A549 (cell line): ENCODE results near the gene PDXK. TPM values are rescaled to one million over a fixed set of nuclear protein-coding genes. Genes with fewer than 3 reads are reported as not detected.

ENCODE experiments used
- ATAC-seq, 2 experiments: fragments of 200-7000 bp in 1 of 2; fragments of >200 bp in 1 of 2; cut with Nextera tagmentation in 1 of 2; cut with Tn5 transposase in 1 of 2; 3 replicates each; pipeline versions ENCODE4 v1.8.0 to v1.9.1; 2018 to 2020; ENCODE audit warnings: mild to moderate bottlenecking in 1 of 2, moderate library complexity in 1 of 2
- CTCF ChIA-PET: fragments of 300-600 bp; sonication (Branson Sonifier 250); formaldehyde crosslinking; extraction: SDS; loops from one replicate; lab custom pipeline; 2021; ENCODE audit warnings: antibody characterized with exemption, inconsistent platforms; lab: Yijun Ruan, JAX
- POLR2A ChIA-PET: fragments of 350-600 bp; formaldehyde crosslinking; extraction: SDS; loops from one replicate; lab custom pipeline; 2021; ENCODE audit warnings: antibody characterized with exemption, inconsistent platforms; lab: Yijun Ruan, JAX
- DNase-seq, 2 experiments: peaks; one replicate each; pipeline versions ENCODE4 v3.0.0 to v3.0.0-alpha.2; 2011 to 2016; ENCODE audit warnings: low read depth in 1 of 2, low spot score in 1 of 2
- FAIRE-seq: peaks from 2 replicates; lab custom pipeline; 2011; peaks lifted over from hg19 to GRCh38; lab: Jason Lieb, UNC
- H3K27ac ChIP-seq, 2 experiments: fragments of >200 bp; sonication (Bioruptor Twin); formaldehyde crosslinking; 3 replicates each; pipeline ENCODE4 v1.5.1; 2016 to 2017
- H3K4me1 ChIP-seq: fragments of >200 bp; sonication (Bioruptor Twin); formaldehyde crosslinking; 3 replicates; pipeline ENCODE4 v1.6.1; 2016
- H3K4me2 ChIP-seq: fragments of >200 bp; sonication (Bioruptor Twin); formaldehyde crosslinking; 3 replicates; pipeline ENCODE4 v1.6.1; 2016
- H3K4me3 ChIP-seq: fragments of >200 bp; sonication (Bioruptor Twin); formaldehyde crosslinking; 3 replicates; pipeline ENCODE4 v1.5.1; 2016
- H3K9me3 ChIP-seq: fragments of >200 bp; sonication (Bioruptor Twin); formaldehyde crosslinking; 3 replicates; pipeline ENCODE4 v1.6.1; 2016
- BHLHE40 ChIP-seq: IDR thresholded peaks from 2 replicates; pipeline ENCODE4 v1.6.1; 2012; ENCODE audit warnings: low read depth, low read length, inconsistent platforms
- CBX8 ChIP-seq: fragments of 200-600 bp; sonication (generic); IDR thresholded peaks from 2 replicates; pipeline ENCODE4 v1.6.1; 2016
- CEBPB ChIP-seq, 2 experiments: fragments of >200 bp in 1 of 2; sonication (Bioruptor Twin) in 1 of 2; formaldehyde crosslinking in 1 of 2; IDR thresholded peaks; 2 replicates each; pipeline ENCODE4 v1.6.1; 2012 to 2016
- CHD2 ChIP-seq: fragments of 150-350 bp; IDR thresholded peaks from 2 replicates; pipeline ENCODE4 v1.6.1; 2014; ENCODE audit warnings: low read length; ENCODE audit not compliant: partially characterized antibody
- E2F6 ChIP-seq: IDR thresholded peaks from 2 replicates; pipeline ENCODE4 v1.6.1; 2012; ENCODE audit warnings: low read depth, borderline replicate concordance
- EHMT2 ChIP-seq: fragments of 200-600 bp; sonication (generic); IDR thresholded peaks from 2 replicates; pipeline ENCODE4 v1.6.1; 2016; ENCODE audit warnings: antibody characterized with exemption, low read depth, mild to moderate bottlenecking, moderate library complexity
- FOSB ChIP-seq: fragments of 250-450 bp; sonication (Bioruptor Pico); IDR thresholded peaks from 2 replicates; pipeline ENCODE4 v1.5.0; 2020; ENCODE audit warnings: mild to moderate bottlenecking, moderate library complexity
- FOSL2 ChIP-seq, 2 experiments: fragments of 450-650 bp in 1 of 2; fragments of >200 bp in 1 of 2; sonication (Bioruptor Twin) in 1 of 2; formaldehyde crosslinking; IDR thresholded peaks; 2 replicates each; pipeline versions ENCODE4 v1.5.0 to v1.6.1; 2016 to 2020; ENCODE audit warnings: mild to moderate bottlenecking in 1 of 2, moderate library complexity in 1 of 2
- GATA3 ChIP-seq: IDR thresholded peaks from 2 replicates; pipeline ENCODE4 v1.6.1; 2012; ENCODE audit warnings: borderline replicate concordance
- HDAC2 ChIP-seq: fragments of 200-600 bp; sonication (generic); IDR thresholded peaks from 2 replicates; pipeline ENCODE4 v1.6.1; 2016
- HOXA7 ChIP-seq: fragments of 250-450 bp; sonication (Bioruptor Pico); IDR thresholded peaks from 2 replicates; pipeline ENCODE4 v1.5.0; 2020; ENCODE audit warnings: mild to moderate bottlenecking, moderate library complexity
- JUN ChIP-seq, 2 experiments: fragments of >200 bp; sonication (Bioruptor Twin); formaldehyde crosslinking; IDR thresholded peaks; 2 replicates in 1 of 2; 3 replicates in 1 of 2; pipeline ENCODE4 v1.6.1; 2016 to 2017
- MAFK ChIP-seq: fragments of 450-650 bp; IDR thresholded peaks from 2 replicates; pipeline ENCODE4 v1.6.1; 2014; ENCODE audit not compliant: partially characterized antibody
- MAZ ChIP-seq: fragments of 150-350 bp; IDR thresholded peaks from 2 replicates; pipeline ENCODE4 v1.6.1; 2014; ENCODE audit warnings: antibody characterized with exemption, low read depth, low read length, borderline replicate concordance
- MYC ChIP-seq: IDR thresholded peaks from 2 replicates; pipeline ENCODE4 v1.6.1; 2012; ENCODE audit warnings: mild to moderate bottlenecking, inconsistent platforms, low read length, improper control_type of control experiment, borderline replicate concordance
- NR3C1 ChIP-seq: fragments of >200 bp; sonication (Bioruptor Twin); formaldehyde crosslinking; IDR thresholded peaks from 3 replicates; pipeline ENCODE4 v1.6.1; 2017
- POLR2A ChIP-seq: IDR thresholded peaks from 2 replicates; pipeline ENCODE4 v1.6.1; 2012; ENCODE audit warnings: mild to moderate bottlenecking, low read length
- RAD21 ChIP-seq, 2 experiments: fragments of >200 bp in 1 of 2; sonication (Bioruptor Twin) in 1 of 2; formaldehyde crosslinking in 1 of 2; IDR thresholded peaks in 1 of 2; conservative IDR thresholded peaks in 1 of 2; 2 replicates in 1 of 2; 3 replicates in 1 of 2; pipeline ENCODE4 v1.6.1; 2012 to 2018; ENCODE audit warnings: inconsistent platforms in 1 of 2
- RCOR1 ChIP-seq: fragments of 150-350 bp; IDR thresholded peaks from 2 replicates; pipeline ENCODE4 v1.6.1; 2014; ENCODE audit warnings: antibody characterized with exemption, low read length, low read depth
- SMC3 ChIP-seq: fragments of >200 bp; sonication (Bioruptor Twin); formaldehyde crosslinking; IDR thresholded peaks from 3 replicates; pipeline ENCODE4 v1.6.1; 2018; ENCODE audit warnings: inconsistent platforms
- SREBF2 ChIP-seq: fragments of 450-650 bp; IDR thresholded peaks from 2 replicates; pipeline ENCODE4 v1.6.1; 2014; ENCODE audit warnings: mild to moderate bottlenecking, moderate library complexity
- TFCP2L1 ChIP-seq: fragments of 250-450 bp; sonication (Bioruptor Pico); IDR thresholded peaks from 2 replicates; pipeline ENCODE4 v1.5.0; 2021; ENCODE audit warnings: mild to moderate bottlenecking
- ZC3H11A ChIP-seq: fragments of 450-650 bp; IDR thresholded peaks from 2 replicates; pipeline ENCODE4 v1.6.1; 2014; ENCODE audit warnings: antibody characterized with exemption, mild to moderate bottlenecking
- ZSCAN20 ChIP-seq: fragments of 250-450 bp; sonication (Bioruptor Pico); IDR thresholded peaks from 2 replicates; pipeline ENCODE4 v1.8.0; 2022; ENCODE audit warnings: mild to moderate bottlenecking, moderate library complexity
- WGBS: methylation state at CpG from one replicate; pipeline ENCODE4 v1.1.6; 2017; ENCODE audit errors: missing lambda C conversion rate; 5-methylcytosine and 5-hydroxymethylcytosine counted together
- polyA plus RNA-seq, 4 experiments: library from polyadenylated mRNA; depleted of rRNA in 3 of 4; stranded (reverse); fragments of >200 nt; fragmentation: RNase III in 1 of 4; extraction: RNeasy Plus Mini Kit Qiagen cat#74134 plus additional on column Dnase treatment in 1 of 4; gene quantifications; 2 replicates in 3 of 4; 3 replicates in 1 of 4; pipeline ENCODE4 v1.2.3, GENCODE V29; 2011 to 2017
- TF ChIP-seq, protein P1 (sequence below): fragments of >200 bp; sonication (Bioruptor Twin); formaldehyde crosslinking; IDR thresholded peaks from 2 replicates; pipeline ENCODE4 v1.6.1; 2016
- TF ChIP-seq, protein P2 (sequence below): IDR thresholded peaks from 2 replicates; pipeline ENCODE4 v1.6.1; 2012

PDXK gene
- polyA plus RNA-seq, 2 of the 4 experiments (the other 2 are of a cell fraction): 220 to 292 TPM

DNA sequence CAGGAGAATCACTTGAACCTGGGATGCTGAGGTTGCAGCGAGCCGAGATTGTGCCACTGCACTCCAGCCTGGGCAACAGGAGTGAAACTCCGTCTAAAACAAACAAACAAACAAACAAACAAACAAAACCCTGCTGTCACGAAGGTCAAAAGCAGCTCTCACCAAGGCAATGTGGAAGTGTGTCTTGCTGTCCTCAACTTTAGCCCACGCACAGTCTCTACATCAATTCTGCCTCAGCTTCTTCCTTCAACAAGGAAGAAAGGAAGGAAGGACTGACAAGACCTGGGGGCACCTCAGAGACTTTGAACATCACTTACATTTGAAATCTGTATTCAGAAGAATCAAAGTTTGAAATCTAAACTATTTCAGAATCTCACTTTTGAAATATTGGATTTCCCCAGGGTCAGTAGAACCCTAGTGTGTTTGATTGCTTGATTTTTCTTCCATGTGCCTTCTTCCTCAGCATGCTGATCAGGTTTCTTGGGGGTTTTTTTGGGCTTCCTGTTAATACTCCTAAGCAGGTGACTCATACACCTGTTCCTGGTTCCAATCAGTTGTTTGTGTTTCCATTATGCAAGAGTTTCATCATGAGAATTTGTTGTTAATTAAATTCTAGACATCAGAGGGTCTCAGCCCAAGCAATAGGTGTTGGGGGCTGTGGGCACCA lies 63.6 kb downstream of the PDXK start:
- H3K4me2 ChIP-seq: peak overlapping the region; percentile 28; the same call in 1 of the 3 replicates
- H3K4me1 ChIP-seq: peaks cover 14% of the 10 kb centered on the region; the same call in 2 of the 3 replicates
- ChIA-PET CTCF (no interaction called here), POLR2A (no interaction called here)
- H3K27ac ChIP-seq: no peak overlapping the region
- DNase-seq (no peak), FAIRE-seq (no peak), ATAC-seq (no peak)
- no peak overlapping the region for H3K4me3 ChIP-seq
- TF ChIP-seq FOSL2 (IDR thresholded peaks at IDR 0.05) (no peak), FOSL2 (CRISPR knock-in tag; IDR thresholded peaks at IDR 0.05) (0 out of 2 replicates have a peak, but pooled peaks have one; percentile 25), SMC3 (no peak)
- no peaks in the 10 kb centered on the region for H3K9me3 ChIP-seq
- WGBS: 70% methylated on average over 5 of the region's 5 CpGs

DNA sequence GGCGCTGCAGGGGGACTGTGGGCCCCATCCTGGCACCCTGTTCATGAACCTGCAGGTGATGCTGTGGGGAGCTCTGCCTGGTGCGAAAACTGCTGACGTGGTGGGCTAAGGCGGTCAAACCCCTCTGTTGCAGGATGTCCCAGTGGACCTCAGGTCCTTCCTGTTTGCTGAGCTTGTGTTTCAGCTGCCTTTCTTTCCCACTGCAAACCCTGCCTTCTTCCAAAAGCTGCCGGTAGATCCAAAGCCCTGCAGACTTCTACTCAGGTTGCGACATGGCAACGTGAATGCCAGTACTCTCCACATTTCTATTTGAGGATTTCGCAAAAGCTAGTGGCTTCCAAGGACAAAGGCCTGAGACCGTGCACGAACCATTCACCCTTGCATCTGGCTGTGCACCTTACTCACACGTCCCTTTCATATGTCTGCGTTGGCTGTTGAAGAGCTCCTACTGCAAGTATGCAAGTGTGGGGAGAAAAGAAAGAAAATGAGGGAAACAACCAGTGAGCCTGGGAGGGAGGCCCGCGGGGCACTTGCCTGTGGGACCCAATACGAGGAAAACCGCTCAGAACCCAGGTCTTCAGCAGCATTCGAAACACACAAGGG lies 64.3 kb downstream of the PDXK start:
- TF ChIP-seq MAFK: peak; percentile 2
- TF ChIP-seq E2F6: no peak
- no peak for TF ChIP-seq EHMT2
- peak in 1 of 2 experiments; percentile 25; a peak in 1 of 4 replicates for TF ChIP-seq CEBPB (IDR thresholded peaks at IDR 0.05)
- no peak for TF ChIP-seq CBX8
- Histone ChIP-seq H3K9me3 (no peaks in the 10 kb centered on the region), H3K4me3 (no peak overlapping the region), H3K4me2 (peak overlapping the region; percentile 28; the same call in 1 of the 3 replicates), H3K4me1 (peaks cover 14% of the 10 kb centered on the region; the same call in 2 of the 3 replicates), H3K27ac (no peak overlapping the region)
- WGBS: 62% methylated on average over 13 of the region's 17 CpGs
- ATAC-seq (peak in 1 of 2 experiments; percentile 15; a peak in 1 of 6 replicates), DNase-seq (no peak), FAIRE-seq (no peak)
- ChIA-PET POLR2A (no interaction called here), CTCF (no interaction called here)

DNA sequence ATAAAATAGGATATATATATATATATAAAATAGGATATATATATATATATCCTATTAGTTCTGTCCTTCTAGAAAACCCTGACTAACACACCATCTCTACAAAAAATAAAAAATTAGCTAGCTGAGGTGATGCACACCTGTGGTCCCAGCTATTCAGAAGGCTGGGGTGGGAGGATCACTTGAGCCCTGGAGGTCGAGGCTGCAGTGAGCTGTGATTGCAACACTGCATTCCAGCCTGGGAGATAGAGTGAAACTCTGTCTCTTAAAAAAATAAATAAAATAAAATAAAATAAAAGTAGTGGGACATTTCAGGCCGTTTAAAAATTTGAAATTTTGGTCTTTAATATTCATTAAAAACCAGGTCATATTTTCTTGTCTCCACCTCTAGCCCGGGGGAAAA lies 66.2 kb downstream of the PDXK start:
- FAIRE-seq (no peak), ATAC-seq (no peak), DNase-seq (no peak)
- H3K4me1 ChIP-seq: peaks cover 9% of the 10 kb centered on the region; the same call in 2 of the 3 replicates
- H3K9me3 ChIP-seq: no peaks in the 10 kb centered on the region
- CTCF ChIA-PET: interaction anchor here (0.5 to 0.6 kb wide), 2 partner anchors 172 to 936 kb away, joined by 3 to 5 read pairs; no protein-coding TSS in a partner anchor
- no peak overlapping the region for H3K4me2 ChIP-seq
- no peak overlapping the region for H3K4me3 ChIP-seq
- POLR2A ChIA-PET: no interaction called here
- no peak overlapping the region for H3K27ac ChIP-seq
- WGBS: 9% methylated on average over 3 of the region's 3 CpGs
- TF ChIP-seq TFCP2L1 (CRISPR knock-in tag) (no peak), POLR2A (no peak), E2F6 (no peak), MAFK (no peak), RCOR1 (no peak), ZC3H11A (no peak), NR3C1 (no peak)
- TF ChIP-seq, protein P1, sequence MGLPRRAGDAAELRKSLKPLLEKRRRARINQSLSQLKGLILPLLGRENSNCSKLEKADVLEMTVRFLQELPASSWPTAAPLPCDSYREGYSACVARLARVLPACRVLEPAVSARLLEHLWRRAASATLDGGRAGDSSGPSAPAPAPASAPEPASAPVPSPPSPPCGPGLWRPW: no peak

DNA sequence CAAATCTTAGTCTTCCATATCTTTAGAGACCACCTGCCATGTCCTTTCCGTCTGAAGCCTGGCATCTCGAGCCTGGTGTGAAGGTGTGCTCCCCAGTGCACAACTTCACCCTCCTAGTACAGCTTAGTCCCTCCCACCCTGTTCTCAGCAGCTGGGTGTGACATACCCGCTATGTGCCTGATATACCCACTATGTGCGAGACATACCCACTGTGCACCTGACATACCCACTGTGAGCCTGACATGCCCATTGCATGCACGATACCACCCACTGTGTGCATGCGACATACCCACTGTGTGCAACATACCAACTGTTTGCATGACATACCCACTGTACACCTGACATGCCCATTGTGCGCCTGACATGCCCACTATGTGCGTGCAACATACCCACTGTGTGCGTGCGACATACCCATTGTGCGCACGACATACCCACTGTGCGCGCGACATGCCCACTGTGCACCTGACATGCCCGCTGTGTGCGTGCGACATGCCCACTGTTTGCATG lies 67.4 kb downstream of the PDXK start:
- ChIA-PET CTCF (no interaction called here), POLR2A (no interaction called here)
- H3K4me3 ChIP-seq: no peak overlapping the region
- H3K4me1 ChIP-seq: peaks cover 17% of the 10 kb centered on the region; the same call in 2 of the 3 replicates
- H3K4me2 ChIP-seq: no peak overlapping the region
- no peak overlapping the region for H3K27ac ChIP-seq
- DNase-seq: no peak
- H3K9me3 ChIP-seq: no peaks in the 10 kb centered on the region
- ATAC-seq: 0 out of 6 replicates have a peak, but pooled peaks of 1 of the 2 experiments have one; percentile 22
- FAIRE-seq: no peak
- whole genome bisulfite sequencing: 96% methylated on average over 17 of the region's 18 CpGs
- no peak for TF ChIP-seq E2F6
- TF ChIP-seq GATA3: no peak
- TF ChIP-seq MYC: no peak
- TF ChIP-seq SMC3: no peak
- no peak for TF ChIP-seq MAZ
- no peak for TF ChIP-seq RAD21 (conservative IDR thresholded peaks at IDR 0.05 in 1 of 2, IDR thresholded peaks at IDR 0.05 in 1 of 2)
- no peak for TF ChIP-seq JUN (IDR thresholded peaks at IDR 0.05)
- TF ChIP-seq FOSL2 (IDR thresholded peaks at IDR 0.05): no peak
- no peak for TF ChIP-seq FOSL2 (CRISPR knock-in tag; IDR thresholded peaks at IDR 0.05)
- no peak for TF ChIP-seq SREBF2
- TF ChIP-seq CHD2: no peak
- no peak for TF ChIP-seq HDAC2
- TF ChIP-seq FOSB (CRISPR knock-in tag): no peak
- TF ChIP-seq HOXA7 (CRISPR knock-in tag): no peak
- TF ChIP-seq BHLHE40: no peak
- no peak for TF ChIP-seq POLR2A
- TF ChIP-seq ZSCAN20 (CRISPR knock-in tag): no peak
- TF ChIP-seq, protein P2, sequence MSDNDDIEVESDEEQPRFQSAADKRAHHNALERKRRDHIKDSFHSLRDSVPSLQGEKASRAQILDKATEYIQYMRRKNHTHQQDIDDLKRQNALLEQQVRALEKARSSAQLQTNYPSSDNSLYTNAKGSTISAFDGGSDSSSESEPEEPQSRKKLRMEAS: no peak
